Effector CD8-positive, alpha-beta T cell (primary cell): ENCODE data around the gene XG.
"Not testable (repeated sequence)": the region's sequence is repeated elsewhere in the genome, so short reads cannot be mapped to it uniquely, and the experiment has no call there.

ENCODE experiments used
- DNase-seq: peaks from one replicate; lab custom pipeline; 2025; lab: John Stamatoyannopoulos, UW
- total RNA-seq, 4 experiments: gene quantifications; one replicate each; lab custom pipeline; 2026; lab: John Stamatoyannopoulos, UW

Gene XG
- 0.18 to 0.85 (median 0.28) reads per million in 4 experiments for total RNA-seq

DNA sequence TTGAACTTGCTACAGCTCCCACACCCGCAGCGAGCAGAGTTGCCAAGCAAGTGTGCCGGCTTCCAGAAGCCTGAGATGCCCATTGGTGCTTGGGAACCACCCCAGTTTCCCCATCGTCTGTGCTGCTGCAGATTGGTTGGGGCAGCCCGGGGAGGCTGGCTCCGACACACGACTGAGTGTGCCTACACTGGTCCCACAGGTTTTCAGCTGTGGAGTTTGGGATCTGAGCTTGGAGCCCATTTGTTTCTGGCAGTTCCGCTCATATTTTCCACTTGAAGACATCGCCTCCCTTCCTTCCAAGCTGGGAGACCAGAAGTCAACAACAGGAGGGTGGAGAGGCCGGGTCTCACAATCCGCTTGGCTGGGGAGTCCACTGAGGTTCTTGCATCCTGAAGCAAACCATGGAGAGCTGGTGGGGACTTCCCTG, at the start of gene XG:
Gene XG (plus strand): TSS at position 167 of the 427 bp plus-strand sequence. CDS start 235 bp downstream, at position 402.
- DNase-seq: not testable (repeated sequence)

- DNase-seq: no peak
Measured at GRCh38 chrX:2703991-2704369, 47.9 kb upstream of the XG start.

GRCh38 chrX:2705046-2705832, 46.6 kb upstream of the XG start:
- DNase-seq: no peak

DNA sequence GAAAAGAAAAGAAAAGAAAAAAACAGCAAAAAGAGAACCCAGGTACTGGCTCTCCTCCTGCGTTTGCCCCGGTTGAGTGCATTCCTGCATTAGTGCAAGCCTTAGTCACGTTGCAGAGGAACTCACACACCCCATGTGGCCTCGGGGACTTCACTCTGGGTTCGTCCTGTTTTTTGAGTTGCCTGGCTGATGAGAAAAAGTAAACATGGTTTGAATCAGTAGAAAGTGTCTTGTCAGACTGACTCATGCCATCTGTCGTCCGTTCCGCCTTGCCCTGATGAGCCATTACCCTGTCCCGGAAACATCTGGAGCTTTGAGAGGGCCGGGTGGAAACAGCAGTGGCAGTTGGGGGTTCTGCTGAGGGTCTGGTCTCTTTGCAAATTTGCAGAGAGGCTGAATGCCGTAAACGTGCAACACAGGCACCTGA, 44.5 kb upstream of the XG start:
- DNase-seq: no peak

DNA sequence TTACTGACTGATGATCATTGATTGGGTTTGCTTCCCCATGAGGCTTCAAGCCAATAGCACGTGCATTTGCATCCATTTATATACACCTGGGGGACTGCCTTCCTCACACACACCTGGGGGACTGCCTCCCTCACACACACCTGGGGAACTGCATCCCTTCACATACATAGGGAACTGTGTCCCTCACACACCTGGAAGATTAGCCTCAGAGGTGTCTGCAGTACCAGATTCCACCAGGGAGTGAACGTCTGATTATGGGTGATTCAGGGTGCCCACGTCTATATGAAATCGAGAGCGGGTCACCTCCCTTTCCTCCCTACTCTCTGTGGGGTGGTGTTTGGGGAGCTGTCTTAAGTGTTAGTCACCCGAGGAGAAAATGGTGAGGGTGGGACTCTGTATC, 43.8 kb upstream of the XG start:
- DNase-seq: no peak

DNA sequence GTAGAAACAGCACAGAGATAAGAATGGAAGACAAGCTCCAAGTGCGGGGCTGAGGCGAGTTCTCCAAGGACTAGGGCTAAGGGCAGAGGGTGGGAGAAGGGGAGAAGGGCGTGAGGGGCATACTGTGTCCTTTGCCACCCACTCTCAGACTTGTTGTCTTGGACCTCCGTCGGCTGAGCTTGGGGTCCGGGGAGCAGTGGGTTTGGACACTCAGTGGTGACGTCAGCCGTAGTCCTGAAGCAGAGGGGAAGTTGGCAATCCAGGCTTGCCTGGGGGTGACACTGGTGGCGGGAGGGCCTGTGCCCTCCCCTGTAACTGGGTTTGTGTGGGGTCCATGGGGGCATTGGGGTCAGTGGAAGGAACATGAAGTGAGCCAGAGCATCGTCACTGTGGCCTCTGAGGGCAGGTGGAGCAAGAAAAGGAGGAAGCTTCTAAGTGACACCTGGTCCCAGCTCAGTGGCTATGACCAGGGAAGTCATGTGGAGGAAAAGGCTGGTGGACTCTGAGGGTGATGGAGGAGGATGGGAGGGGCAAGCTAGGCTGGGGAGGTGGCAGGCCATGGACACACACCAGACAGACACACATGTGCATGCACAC, 43.1 kb upstream of the XG start:
- DNase-seq: no peak

DNA sequence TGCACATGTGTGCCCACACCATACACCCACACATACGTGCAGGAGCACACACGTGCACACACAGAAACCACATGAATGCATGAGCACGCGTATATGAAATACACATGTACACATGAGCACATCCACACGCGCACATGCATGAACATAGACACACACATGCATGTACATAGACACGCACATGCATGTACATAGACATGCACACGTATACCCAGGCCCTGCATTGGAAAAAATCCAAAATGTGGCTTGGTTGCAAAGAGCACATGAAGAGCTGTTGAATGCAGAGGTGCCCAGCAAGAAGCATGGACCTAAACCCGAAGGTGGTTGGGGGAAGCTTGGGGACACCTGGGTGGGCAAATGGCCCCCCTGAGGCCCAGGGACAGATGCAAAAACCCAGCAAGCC, 42.3 kb upstream of the XG start:
- DNase-seq: no peak

DNA sequence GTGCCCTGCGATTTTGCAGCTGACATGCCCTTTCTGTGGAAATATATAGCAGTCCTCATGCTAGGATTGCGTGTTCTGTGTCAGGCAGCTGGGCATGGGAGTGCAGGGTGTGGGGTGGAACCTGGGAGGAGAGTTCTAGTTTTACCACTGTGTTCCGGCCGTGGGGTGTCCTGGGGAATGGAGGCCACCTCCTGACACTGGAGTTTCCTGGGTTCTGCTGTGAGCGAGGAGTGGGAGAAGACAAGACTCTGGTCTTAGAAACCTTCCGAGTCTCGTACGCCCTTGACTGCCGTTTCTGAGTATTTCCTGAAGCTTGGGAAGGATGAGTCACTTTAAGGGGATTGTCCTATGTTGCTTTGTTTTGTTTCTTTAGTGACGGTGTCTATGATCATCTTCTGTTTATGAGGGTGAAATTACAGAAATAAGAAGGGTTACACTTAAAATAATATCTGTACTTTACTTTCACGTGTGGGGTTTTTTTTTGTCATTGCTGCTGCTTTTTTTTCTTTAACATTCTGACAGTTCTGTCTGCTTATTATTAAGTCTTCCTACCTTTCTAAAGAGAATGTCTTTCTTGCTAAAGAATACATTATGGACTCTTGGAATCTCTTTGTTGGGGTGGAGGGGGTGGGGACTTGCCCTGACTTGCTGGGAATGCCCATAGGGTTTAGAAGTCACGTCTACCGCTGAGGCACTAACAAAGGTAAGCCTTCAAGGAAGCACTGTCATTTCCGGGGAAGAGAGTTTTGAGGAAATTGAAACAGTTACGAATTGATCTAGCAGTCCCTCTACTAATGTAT, 41.6 kb upstream of the XG start:
- no peak for DNase-seq

GRCh38 chrX:2711441-2711840, 40.4 kb upstream of the XG start:
- no peak for DNase-seq

DNA sequence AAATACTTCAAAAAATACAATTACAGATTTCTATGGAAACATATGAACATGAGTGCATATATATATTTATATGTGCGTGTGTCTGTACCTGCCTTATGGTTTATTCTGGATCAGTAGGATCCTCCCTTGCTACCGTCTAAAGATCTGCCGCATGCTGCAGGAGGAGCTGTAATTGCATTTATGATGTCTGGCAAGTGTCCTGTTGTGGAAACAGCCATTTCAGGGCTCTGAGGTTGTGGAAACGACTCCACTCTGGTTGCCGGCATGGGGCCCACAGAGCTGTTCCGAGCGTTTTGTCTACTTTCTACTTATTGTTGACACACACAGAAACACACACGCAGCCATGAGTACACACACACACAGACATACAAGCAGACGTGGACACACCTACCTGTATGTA, 39.4 kb upstream of the XG start:
- DNase-seq: no peak

- no peak for DNase-seq
Measured at GRCh38 chrX:2712890-2713840, 38.7 kb upstream of the XG start.

GRCh38 chrX:2714551-2714950, 37.3 kb upstream of the XG start:
- no peak for DNase-seq

GRCh38 chrX:2715066-2715600, 36.7 kb upstream of the XG start:
- no peak for DNase-seq

GRCh38 chrX:2717312-2717711, 34.5 kb upstream of the XG start:
- no peak for DNase-seq

- DNase-seq: no peak
Measured at GRCh38 chrX:2718821-2719220, 33.0 kb upstream of the XG start.

DNA sequence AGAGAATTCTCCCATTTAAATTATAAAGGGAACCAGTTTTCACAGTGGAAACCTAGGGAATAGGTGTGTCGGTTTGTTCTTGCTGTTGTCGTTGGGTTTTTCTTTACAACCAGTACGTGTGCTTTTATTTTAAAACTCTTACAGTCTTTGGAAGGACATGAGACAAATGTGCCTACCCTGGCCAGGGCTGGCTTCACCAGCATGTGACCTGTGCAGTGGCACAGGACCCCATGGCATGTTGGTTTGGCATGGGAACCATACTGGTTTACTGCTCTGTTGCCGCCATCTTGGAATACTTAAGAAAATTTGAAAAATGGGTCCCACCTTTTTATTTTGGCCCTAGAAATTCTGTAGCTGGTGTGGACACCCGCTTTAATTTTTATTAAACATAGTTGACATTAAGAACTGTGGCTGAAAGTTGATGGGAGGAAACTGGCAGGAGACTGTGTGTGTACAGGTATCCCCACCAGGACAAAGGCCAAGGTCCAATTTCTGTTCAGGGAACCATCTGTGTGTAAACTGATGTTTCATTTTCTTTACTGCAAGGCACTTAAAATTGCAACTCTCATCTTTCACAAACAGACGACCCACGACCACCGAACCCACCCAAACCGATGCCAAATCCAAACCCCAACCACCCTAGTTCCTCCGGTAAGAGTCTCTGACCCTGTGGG, 31.9 kb upstream of the XG start:
- no peak for DNase-seq

DNA sequence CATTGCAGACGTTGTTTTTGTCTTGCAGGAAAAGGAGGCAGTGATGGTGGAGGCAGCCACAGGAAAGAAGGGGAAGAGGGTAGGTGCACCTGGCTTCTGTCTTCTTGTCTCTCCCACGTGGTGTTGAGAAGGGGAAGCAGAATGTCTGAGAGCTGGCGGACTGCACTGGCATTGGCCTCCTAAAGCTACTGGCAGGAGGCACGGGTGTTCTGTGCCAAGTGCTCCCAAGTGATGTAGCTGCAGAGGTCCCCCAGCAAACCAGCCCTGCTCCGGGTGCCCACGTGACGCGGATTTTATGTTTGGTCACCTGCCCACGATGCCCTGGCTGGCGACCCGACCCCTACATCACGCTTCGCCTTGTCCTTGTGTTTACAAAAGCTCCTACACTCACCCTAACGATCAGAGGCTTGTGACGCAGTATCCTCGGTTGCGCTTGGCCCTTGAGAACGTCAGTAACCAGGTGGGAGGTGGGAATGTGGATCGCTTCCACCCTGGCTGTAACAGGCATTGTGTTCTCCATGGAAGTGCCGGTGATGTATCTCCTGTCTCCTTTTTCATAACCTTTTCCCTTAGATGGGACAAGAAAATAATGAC, 28.5 kb upstream of the XG start:
- DNase-seq: no peak

DNA sequence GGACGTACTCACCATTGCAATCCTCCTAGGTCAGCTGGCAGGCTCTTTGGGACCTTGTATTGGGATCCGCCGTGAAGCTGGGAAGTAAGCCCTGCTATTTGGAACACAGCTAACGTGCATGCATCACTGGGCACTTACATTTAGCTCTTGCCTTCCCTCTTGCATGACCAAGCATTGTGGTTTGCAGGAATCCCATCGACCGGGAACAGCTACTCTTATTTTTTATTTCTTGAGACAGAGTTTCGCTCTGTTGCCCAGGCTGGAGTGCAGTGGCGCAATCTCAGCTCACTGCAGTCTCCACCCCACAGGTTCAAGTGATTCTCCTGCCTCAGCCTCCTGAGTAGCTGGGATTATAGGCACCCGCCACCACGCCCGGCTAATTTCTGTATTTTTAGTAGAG, 24.6 kb upstream of the XG start:
- not testable (repeated sequence) for DNase-seq

DNA sequence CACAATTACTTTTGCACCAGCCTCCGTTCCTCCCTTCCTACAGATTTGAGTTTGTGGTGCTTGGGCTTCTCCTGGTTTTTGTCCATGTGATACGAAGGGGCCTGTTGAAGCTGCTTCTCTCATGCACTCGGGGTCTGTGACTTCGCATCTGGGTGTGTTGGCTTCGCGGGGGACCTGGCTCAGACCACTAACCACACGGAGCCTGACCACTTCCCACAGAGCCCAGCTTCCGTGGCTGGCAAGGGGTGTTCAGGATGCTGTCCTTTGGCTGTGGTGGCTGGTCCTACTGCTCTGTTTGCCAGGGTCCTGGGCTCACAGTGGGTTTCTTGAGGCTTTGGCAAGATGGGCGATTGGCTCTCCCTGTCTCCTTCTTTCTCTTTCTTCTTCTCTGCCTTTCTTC, 19.8 kb upstream of the XG start:
- DNase-seq: no peak

DNA sequence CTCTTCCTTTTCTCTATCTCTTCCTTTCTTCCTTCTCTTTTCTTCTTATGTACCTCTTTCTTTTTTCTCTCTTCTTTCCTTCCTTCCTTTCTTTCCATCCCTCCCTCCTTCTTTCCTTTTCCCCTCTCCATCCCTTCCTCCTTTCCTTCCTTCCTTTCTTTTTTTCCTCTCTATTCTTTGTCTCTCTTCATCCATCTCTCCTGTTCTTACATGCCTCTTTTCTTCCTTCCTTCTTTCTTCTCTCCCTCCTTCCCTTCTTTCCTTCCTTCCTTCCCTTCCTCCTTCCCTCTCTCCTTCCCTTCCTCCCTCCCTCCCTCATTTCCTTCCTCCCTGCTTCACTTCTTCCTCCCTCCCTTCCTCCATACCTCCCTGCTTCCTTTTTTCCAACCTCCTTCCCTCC, 19.2 kb upstream of the XG start:
- DNase-seq: no peak
